GM12891 (cell line): ENCODE measurements around the gene CTDSPL.

Experiments used
- PAX5 ChIP-seq: IDR thresholded peaks from 2 replicates; pipeline ENCODE4 v1.6.1; 2011; ENCODE audit warnings: low read length, moderate library complexity, mild to moderate bottlenecking; ENCODE audit not compliant: insufficient read depth, severe bottlenecking
- POLR2A ChIP-seq: IDR thresholded peaks from 2 replicates; pipeline ENCODE4 v1.6.1; 2011; ENCODE audit warnings: low read depth, low read length, control low read depth
- POLR2AphosphoS5 ChIP-seq: IDR thresholded peaks from 2 replicates; pipeline ENCODE4 v1.6.1; 2011; ENCODE audit warnings: low read depth, low read length, control low read depth
- POU2F2 ChIP-seq: IDR thresholded peaks from 2 replicates; pipeline ENCODE4 v1.6.1; 2011; ENCODE audit warnings: low read depth, mild to moderate bottlenecking, control low read depth, low read length, moderate library complexity
- SPI1 ChIP-seq: IDR thresholded peaks from 2 replicates; pipeline ENCODE4 v1.6.1; 2011; ENCODE audit warnings: low read depth, low read length, control low read depth
- TAF1 ChIP-seq: IDR thresholded peaks from 2 replicates; pipeline ENCODE4 v1.6.1; 2011; ENCODE audit warnings: low read depth, low read length, control low read depth

- TF ChIP-seq POLR2AphosphoS5 (no peak), POLR2A (no peak), TAF1 (no peak), PAX5 (no peak), SPI1 (no peak), POU2F2 (no peak)
Measured at GRCh38 chr3:37926611-37927010, 64.9 kb downstream of the CTDSPL start.
